ENCODE data around the gene LRRK1.

Gene LRRK1

GRCh38 chr15:101010781-101011180, 91.6 kb downstream of the LRRK1 start:
- TF ChIP-seq POLR2AphosphoS5 (IDR thresholded peaks at IDR 0.05; ENCODE audit: low read depth, low read length) (no peak), REST (IDR thresholded peaks at IDR 0.05; ENCODE audit: insufficient read depth in 1 of 2, low read depth in 2 of 2, low read length in 2 of 2) (no peak), FOXP2 (optimal IDR thresholded peaks at IDR 0.05; ENCODE audit: borderline replicate concordance, extremely low read depth, extremely low read length, insufficient read depth) (no peak), SIN3A (IDR thresholded peaks at IDR 0.05; ENCODE audit: borderline replicate concordance, insufficient read depth, low read length) (no peak), TAF1 (IDR thresholded peaks at IDR 0.05; ENCODE audit: borderline replicate concordance, insufficient read depth, low read length) (no peak)

- TF ChIP-seq TAF1 (IDR thresholded peaks at IDR 0.05; ENCODE audit: borderline replicate concordance, insufficient read depth, low read length) = no peak
- TF ChIP-seq SIN3A (IDR thresholded peaks at IDR 0.05; ENCODE audit: borderline replicate concordance, insufficient read depth, low read length) = no peak
- TF ChIP-seq REST (IDR thresholded peaks at IDR 0.05; ENCODE audit: insufficient read depth in 1 of 2, low read depth in 2 of 2, low read length in 2 of 2) = no peak
- TF ChIP-seq FOXP2 (optimal IDR thresholded peaks at IDR 0.05; ENCODE audit: borderline replicate concordance, extremely low read depth, extremely low read length, insufficient read depth) = no peak
- no peak for TF ChIP-seq POLR2AphosphoS5 (IDR thresholded peaks at IDR 0.05; ENCODE audit: low read depth, low read length)
These were observed 93.4 kb downstream of the LRRK1 start for GRCh38 chr15:101012326-101013200.

- TF ChIP-seq FOXP2 (optimal IDR thresholded peaks at IDR 0.05; ENCODE audit: borderline replicate concordance, extremely low read depth, extremely low read length, insufficient read depth) (no peak), SIN3A (IDR thresholded peaks at IDR 0.05; ENCODE audit: borderline replicate concordance, insufficient read depth, low read length) (no peak), TAF1 (IDR thresholded peaks at IDR 0.05; ENCODE audit: borderline replicate concordance, insufficient read depth, low read length) (no peak), REST (IDR thresholded peaks at IDR 0.05; ENCODE audit: insufficient read depth in 1 of 2, low read depth in 2 of 2, low read length in 2 of 2) (no peak), POLR2AphosphoS5 (IDR thresholded peaks at IDR 0.05; ENCODE audit: low read depth, low read length) (no peak)
These were observed 94.0 kb downstream of the LRRK1 start for GRCh38 chr15:101013201-101013550.

- no peak for TF ChIP-seq SIN3A (IDR thresholded peaks at IDR 0.05; ENCODE audit: borderline replicate concordance, insufficient read depth, low read length)
- no peak for TF ChIP-seq REST (IDR thresholded peaks at IDR 0.05; ENCODE audit: insufficient read depth in 1 of 2, low read depth in 2 of 2, low read length in 2 of 2)
- no peak for TF ChIP-seq TAF1 (IDR thresholded peaks at IDR 0.05; ENCODE audit: borderline replicate concordance, insufficient read depth, low read length)
- no peak for TF ChIP-seq FOXP2 (optimal IDR thresholded peaks at IDR 0.05; ENCODE audit: borderline replicate concordance, extremely low read depth, extremely low read length, insufficient read depth)
- no peak for TF ChIP-seq POLR2AphosphoS5 (IDR thresholded peaks at IDR 0.05; ENCODE audit: low read depth, low read length)
These were observed 94.9 kb downstream of the LRRK1 start for GRCh38 chr15:101013769-101014675.
